GM12865 (cell line): Measurements from ENCODE around the gene NDUFB4.
A peak's percentile ranks its signal among the peaks of the same experiment; 100 is the strongest.

Source experiments
- DNase-seq: peaks from one replicate; pipeline ENCODE4 v3.0.0; 2010; ENCODE audit warnings: low read depth
- H3K4me3 ChIP-seq: 2 replicates; pipeline ENCODE4 v1.5.1; 2011; ENCODE audit warnings: mild to moderate bottlenecking, low read depth, low read length, control low read depth
- CTCF ChIP-seq: IDR thresholded peaks from 2 replicates; pipeline ENCODE4 v1.5.1; 2011; ENCODE audit warnings: low read length, control low read depth, low read depth, inconsistent platforms; ENCODE audit not compliant: insufficient read depth; ENCODE audit errors: missing control alignments

Gene NDUFB4

GRCh38 chr3:120557115-120557514, 39.0 kb upstream of the NDUFB4 start:
- DNase-seq, result no peak
- no peak for TF ChIP-seq CTCF
- H3K4me3 ChIP-seq, result no peak overlapping the region

- TF ChIP-seq CTCF, result peak; percentile 91
- peak overlapping the region; percentile 61 for H3K4me3 ChIP-seq
- peak; percentile 92 for DNase-seq
Observed at GRCh38 chr3:120558771-120559241, 37.3 kb upstream of the NDUFB4 start.

GRCh38 chr3:120559242-120560061, 36.7 kb upstream of the NDUFB4 start:
- DNase-seq, result no peak
- no peak for TF ChIP-seq CTCF
- peak overlapping the region; percentile 10 for H3K4me3 ChIP-seq

GRCh38 chr3:120560304-120561250, 35.6 kb upstream of the NDUFB4 start:
- no peak for TF ChIP-seq CTCF
- DNase-seq, result no peak
- no peak overlapping the region for H3K4me3 ChIP-seq

- DNase-seq, result peak; percentile 75
- H3K4me3 ChIP-seq, result no peak overlapping the region
- TF ChIP-seq CTCF, result peak; percentile 76
Observed at GRCh38 chr3:120561251-120562045, 34.7 kb upstream of the NDUFB4 start.

GRCh38 chr3:120563356-120564022, 32.6 kb upstream of the NDUFB4 start:
- DNase-seq, result no peak
- H3K4me3 ChIP-seq, result no peak overlapping the region
- TF ChIP-seq CTCF, result no peak
